ENCODE results near the gene DSCAM.

- TF ChIP-seq POLR2A (IDR thresholded peaks at IDR 0.05) (no peak), CTCF (IDR thresholded peaks at IDR 0.05) (no peak)
Observed at GRCh38 chr21:40318371-40318770, 528.6 kb downstream of the DSCAM start.
